MM.1S (cell line): ENCODE data around the gene PCGF3.

Source experiments
- EZH2 ChIP-seq: fragments of 300-600 bp; sonication (generic); optimal IDR thresholded peaks from 2 replicates; pipeline ENCODE3; 2017; ENCODE audit warnings: low read depth, mild to moderate bottlenecking, antibody characterized with exemption, low read length, mixed read lengths
- TF ChIP-seq, protein P1 (sequence below): fragments of 300-600 bp; sonication (generic); IDR thresholded peaks from 2 replicates; pipeline ENCODE4 v1.5.1; 2016; ENCODE audit warnings: antibody characterized with exemption, low read length, mixed read lengths

DNA sequence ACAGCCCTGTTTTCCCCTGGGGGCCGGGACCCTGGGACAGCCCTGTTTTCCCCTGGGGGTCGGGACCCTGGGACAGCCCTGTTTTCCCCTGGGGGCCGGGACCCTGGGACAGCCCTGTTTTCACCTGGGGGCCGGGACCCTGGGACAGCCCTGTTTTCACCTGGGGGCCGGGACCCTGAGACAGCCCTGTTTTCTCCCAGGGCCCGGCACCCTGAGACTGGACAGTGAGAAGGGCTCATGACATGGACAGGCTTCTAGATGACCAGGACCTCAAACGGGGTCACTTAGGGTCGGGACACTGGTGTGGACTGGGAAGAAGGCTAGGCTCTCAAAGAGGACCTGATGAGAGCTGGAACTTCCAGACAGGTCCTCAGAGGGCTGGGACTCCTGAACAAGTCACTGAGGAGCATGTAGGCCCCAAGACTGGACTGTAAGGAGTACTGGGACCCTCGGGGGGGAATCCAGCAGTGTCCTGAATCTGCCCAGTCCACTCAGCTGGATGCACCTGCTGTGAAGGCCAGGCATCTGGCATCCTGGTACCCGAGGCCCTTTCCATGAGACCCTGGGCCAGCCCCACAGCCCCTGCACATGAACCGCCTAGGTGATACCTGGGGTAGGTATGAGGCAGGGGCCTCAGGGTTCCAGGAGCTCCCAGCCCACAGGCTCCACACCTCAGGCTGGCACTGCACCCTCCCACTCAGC lies 2.4 kb downstream of the PCGF3 start:
- TF ChIP-seq, protein P1, sequence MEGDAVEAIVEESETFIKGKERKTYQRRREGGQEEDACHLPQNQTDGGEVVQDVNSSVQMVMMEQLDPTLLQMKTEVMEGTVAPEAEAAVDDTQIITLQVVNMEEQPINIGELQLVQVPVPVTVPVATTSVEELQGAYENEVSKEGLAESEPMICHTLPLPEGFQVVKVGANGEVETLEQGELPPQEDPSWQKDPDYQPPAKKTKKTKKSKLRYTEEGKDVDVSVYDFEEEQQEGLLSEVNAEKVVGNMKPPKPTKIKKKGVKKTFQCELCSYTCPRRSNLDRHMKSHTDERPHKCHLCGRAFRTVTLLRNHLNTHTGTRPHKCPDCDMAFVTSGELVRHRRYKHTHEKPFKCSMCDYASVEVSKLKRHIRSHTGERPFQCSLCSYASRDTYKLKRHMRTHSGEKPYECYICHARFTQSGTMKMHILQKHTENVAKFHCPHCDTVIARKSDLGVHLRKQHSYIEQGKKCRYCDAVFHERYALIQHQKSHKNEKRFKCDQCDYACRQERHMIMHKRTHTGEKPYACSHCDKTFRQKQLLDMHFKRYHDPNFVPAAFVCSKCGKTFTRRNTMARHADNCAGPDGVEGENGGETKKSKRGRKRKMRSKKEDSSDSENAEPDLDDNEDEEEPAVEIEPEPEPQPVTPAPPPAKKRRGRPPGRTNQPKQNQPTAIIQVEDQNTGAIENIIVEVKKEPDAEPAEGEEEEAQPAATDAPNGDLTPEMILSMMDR: no peak
- no peak for TF ChIP-seq EZH2
